Measurements from ENCODE around the gene ASB16.

DNA sequence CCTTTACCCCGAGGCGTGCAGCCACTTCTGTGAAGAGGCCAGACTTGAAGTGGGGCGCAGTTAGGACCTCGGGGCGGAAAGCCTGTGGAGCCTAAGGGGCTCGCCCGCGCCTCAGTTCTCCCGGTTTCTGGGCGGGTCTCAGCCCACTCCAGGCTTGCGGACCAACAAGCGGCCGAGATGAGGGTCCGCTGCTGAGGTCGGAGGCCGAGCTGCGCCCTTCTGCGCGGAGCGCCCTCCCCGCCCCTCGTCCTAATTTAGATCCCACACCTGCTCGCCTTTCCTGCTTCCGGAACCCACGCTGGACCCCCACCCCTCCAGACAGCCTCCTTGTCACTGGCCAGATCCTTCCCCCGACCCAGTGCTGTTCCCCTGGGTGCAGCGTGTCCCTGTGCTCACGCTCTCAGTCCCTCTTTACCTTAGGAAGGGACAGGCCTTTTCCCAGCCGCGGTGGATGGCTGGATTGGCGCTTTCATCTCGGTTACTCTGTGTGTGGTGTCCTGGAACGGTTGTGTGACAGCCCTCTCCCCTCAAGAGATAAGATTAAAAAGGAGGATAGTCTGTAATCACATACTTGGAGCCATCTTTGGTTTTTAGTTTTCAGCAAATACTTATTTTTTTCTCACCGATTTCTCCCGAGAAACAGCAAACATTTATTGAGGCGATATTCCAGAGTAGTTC lies 30.1 kb downstream of the ASB16 start:
- TF ChIP-seq, protein P1, sequence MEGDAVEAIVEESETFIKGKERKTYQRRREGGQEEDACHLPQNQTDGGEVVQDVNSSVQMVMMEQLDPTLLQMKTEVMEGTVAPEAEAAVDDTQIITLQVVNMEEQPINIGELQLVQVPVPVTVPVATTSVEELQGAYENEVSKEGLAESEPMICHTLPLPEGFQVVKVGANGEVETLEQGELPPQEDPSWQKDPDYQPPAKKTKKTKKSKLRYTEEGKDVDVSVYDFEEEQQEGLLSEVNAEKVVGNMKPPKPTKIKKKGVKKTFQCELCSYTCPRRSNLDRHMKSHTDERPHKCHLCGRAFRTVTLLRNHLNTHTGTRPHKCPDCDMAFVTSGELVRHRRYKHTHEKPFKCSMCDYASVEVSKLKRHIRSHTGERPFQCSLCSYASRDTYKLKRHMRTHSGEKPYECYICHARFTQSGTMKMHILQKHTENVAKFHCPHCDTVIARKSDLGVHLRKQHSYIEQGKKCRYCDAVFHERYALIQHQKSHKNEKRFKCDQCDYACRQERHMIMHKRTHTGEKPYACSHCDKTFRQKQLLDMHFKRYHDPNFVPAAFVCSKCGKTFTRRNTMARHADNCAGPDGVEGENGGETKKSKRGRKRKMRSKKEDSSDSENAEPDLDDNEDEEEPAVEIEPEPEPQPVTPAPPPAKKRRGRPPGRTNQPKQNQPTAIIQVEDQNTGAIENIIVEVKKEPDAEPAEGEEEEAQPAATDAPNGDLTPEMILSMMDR (IDR thresholded peaks at IDR 0.05; ENCODE audit: poor library complexity, severe bottlenecking): no peak
- no peak for TF ChIP-seq EP300 (conservative IDR thresholded peaks at IDR 0.05; ENCODE audit: poor library complexity, severe bottlenecking)
- TF ChIP-seq POLR2AphosphoS5 (IDR thresholded peaks at IDR 0.05): no peak
- TF ChIP-seq RAD21 (conservative IDR thresholded peaks at IDR 0.05): no peak
- TF ChIP-seq SMC3 (conservative IDR thresholded peaks at IDR 0.05; ENCODE audit: poor library complexity): no peak
- TF ChIP-seq EZH2 (IDR thresholded peaks at IDR 0.05; ENCODE audit: borderline replicate concordance, insufficient read depth, low read length, poor library complexity, severe bottlenecking): no peak
- no peak for TF ChIP-seq MXI1 (conservative IDR thresholded peaks at IDR 0.05; ENCODE audit: poor library complexity, severe bottlenecking)
